Neutrophil (primary cell): ENCODE measurements around the gene FARSB.
A peak's percentile ranks its signal among the peaks of the same experiment; 100 is the strongest.

Experiments
- H3K27ac ChIP-seq: fragments of 200-600 bp; sonication (generic); 2 replicates; pipeline ENCODE4 v1.5.1; 2016; ENCODE audit warnings: mild to moderate bottlenecking, moderate library complexity
- H3K27me3 ChIP-seq: fragments of 200-600 bp; sonication (generic); 2 replicates; pipeline ENCODE4 v1.6.0; 2016; ENCODE audit warnings: mild to moderate bottlenecking
- H3K36me3 ChIP-seq: fragments of 200-600 bp; sonication (generic); 2 replicates; pipeline ENCODE4 v1.5.1; 2017
- H3K4me1 ChIP-seq, 2 experiments: fragments of 200-600 bp in 1 of 2; sonication (generic) in 1 of 2; 1 replicate in 1 of 2; 2 replicates in 1 of 2; pipeline versions ENCODE4 v1.5.1 to v1.6.1; 2013 to 2016; ENCODE audit warnings: low read depth in 1 of 2, low read length in 1 of 2, mild to moderate bottlenecking in 1 of 2, moderate library complexity in 1 of 2; ENCODE audit not compliant: control insufficient read depth in 1 of 2, insufficient read depth in 1 of 2
- H3K4me3 ChIP-seq, 2 experiments: fragments of 200-600 bp in 1 of 2; sonication (generic) in 1 of 2; 1 replicate in 1 of 2; 2 replicates in 1 of 2; pipeline ENCODE4 v1.5.1; 2013 to 2016; ENCODE audit warnings: low read depth in 1 of 2, low read length in 1 of 2, mild to moderate bottlenecking in 1 of 2, moderate library complexity in 1 of 2
- H3K9me3 ChIP-seq: fragments of 200-600 bp; sonication (generic); 2 replicates; pipeline ENCODE4 v1.5.1; 2016
- CTCF ChIP-seq: fragments of 200-600 bp; sonication (generic); IDR thresholded peaks from 2 replicates; pipeline ENCODE4 v1.5.1; 2016; ENCODE audit warnings: antibody characterized with exemption

The FARSB gene

GRCh38 chr2:222655787-222656525, at the start of gene FARSB:
TSS of gene FARSB (minus strand) at chr2:222656092. CDS start at chr2:222656073, 19 bp downstream.
- H3K4me3 ChIP-seq = peak within 1 kb of the TSS; percentile 81 to 86

DNA sequence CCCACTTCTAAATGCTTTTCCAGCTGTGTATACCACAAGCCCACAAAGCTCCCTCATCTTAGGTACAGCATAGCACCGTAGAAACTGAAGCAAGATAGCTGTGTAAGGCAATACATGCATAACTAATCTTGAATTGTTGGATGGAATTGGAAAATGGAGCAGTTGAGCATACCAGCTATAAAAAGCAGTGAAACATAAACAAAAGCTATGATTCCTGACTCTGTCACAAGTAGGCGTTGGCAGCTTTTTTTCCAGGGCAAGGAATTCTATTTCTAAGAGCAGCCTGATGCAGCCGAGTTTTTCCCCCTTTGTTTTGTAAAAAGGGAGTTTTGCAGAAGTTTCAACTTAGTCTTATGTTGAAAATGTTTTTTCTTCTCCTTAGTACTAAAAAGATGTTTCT, 48.0 kb upstream of the FARSB start:
- Histone ChIP-seq H3K4me3 (no peak overlapping the region), H3K27me3 (peaks cover 32% of the 10 kb centered on the region), H3K9me3 (no peaks in the 10 kb centered on the region), H3K36me3 (no peaks in the 10 kb centered on the region), H3K27ac (no peak overlapping the region), H3K4me1 (peaks cover 12 to 14% of the 10 kb centered on the region in 2 experiments)
- no peak for TF ChIP-seq CTCF

More at GRCh38 chr2:222655787-222656525, at the start of gene FARSB:
- Histone ChIP-seq H3K27me3 (no peaks in the 10 kb centered on the region), H3K27ac (peak within 1 kb of the TSS; percentile 93), H3K4me1 (peaks cover 53 to 58% of the 10 kb centered on the region in 2 experiments), H3K36me3 (no peaks in the 10 kb centered on the region), H3K9me3 (no peaks in the 10 kb centered on the region)
- TF ChIP-seq CTCF = peak; percentile 45

DNA sequence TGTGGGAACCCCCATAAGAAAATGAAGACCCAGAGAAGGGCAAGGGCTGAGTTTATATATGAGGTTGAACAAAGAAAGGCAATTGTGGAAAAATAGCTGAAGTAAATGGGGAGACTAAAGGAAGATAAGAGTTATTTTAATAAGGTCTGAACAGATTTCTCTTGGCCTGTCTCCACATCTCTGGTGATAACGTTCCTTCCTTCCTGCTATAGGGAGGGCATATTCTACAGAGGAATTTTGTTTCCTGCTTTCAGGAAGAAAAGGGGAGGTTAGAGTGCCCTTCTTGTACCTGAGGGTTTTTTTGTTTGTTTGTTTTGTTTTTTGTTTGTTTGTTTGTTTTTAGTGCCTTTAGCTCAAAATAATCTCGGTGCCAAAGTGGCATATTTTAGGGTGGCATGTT, 47.2 kb upstream of the FARSB start:
- no peaks in the 10 kb centered on the region for H3K36me3 ChIP-seq
- H3K27ac ChIP-seq = no peak overlapping the region
- H3K4me3 ChIP-seq = no peak overlapping the region
- H3K9me3 ChIP-seq = no peaks in the 10 kb centered on the region
- H3K4me1 ChIP-seq = peaks cover 6 to 8% of the 10 kb centered on the region in 2 experiments
- TF ChIP-seq CTCF = no peak
- peaks cover 31% of the 10 kb centered on the region for H3K27me3 ChIP-seq

- TF ChIP-seq CTCF = no peak
- H3K4me1 ChIP-seq = no peaks in the 10 kb centered on the region
- no peaks in the 10 kb centered on the region for H3K9me3 ChIP-seq
- no peak overlapping the region for H3K4me3 ChIP-seq
- H3K36me3 ChIP-seq = no peaks in the 10 kb centered on the region
- peaks cover 34% of the 10 kb centered on the region for H3K27me3 ChIP-seq
- H3K27ac ChIP-seq = no peak overlapping the region
These were observed 45.8 kb upstream of the FARSB start for GRCh38 chr2:222701721-222702131.

GRCh38 chr2:222701233-222701632, 45.3 kb upstream of the FARSB start:
- Histone ChIP-seq H3K27ac (no peak overlapping the region), H3K36me3 (no peaks in the 10 kb centered on the region), H3K27me3 (peaks cover 34% of the 10 kb centered on the region), H3K4me1 (no peaks in the 10 kb centered on the region), H3K9me3 (no peaks in the 10 kb centered on the region), H3K4me3 (no peak overlapping the region)
- TF ChIP-seq CTCF = no peak
